H7 (cell line): ENCODE results near the gene PKNOX2. TPM values are rescaled to one million over a fixed set of nuclear protein-coding genes. Genes with fewer than 3 reads are reported as not detected.

Experiments used
- DNase-seq: peaks from one replicate; pipeline ENCODE4 v3.0.0; 2012
- H3K27me3 ChIP-seq: 2 replicates; pipeline ENCODE4 v1.6.0; 2011; ENCODE audit warnings: mild to moderate bottlenecking, low read length; ENCODE audit not compliant: control insufficient read depth, insufficient read depth
- H3K36me3 ChIP-seq: replicated peaks from 2 replicates; pipeline ENCODE4 v1.5.1; 2011; ENCODE audit warnings: low read length; ENCODE audit not compliant: control insufficient read depth, insufficient read depth
- H3K4me3 ChIP-seq: 2 replicates; pipeline ENCODE4 v1.5.1; 2011; ENCODE audit warnings: low read depth, mild to moderate bottlenecking, control low read depth, low read length, moderate library complexity; ENCODE audit not compliant: insufficient read depth
- total RNA-seq: library from RNA; depleted of rRNA; stranded (reverse); fragments of >200 nt; shearing (Covaris generic); gene quantifications from 2 replicates; pipeline ENCODE4 v1.2.3, GENCODE V29; 2014

Gene PKNOX2
- total RNA-seq, 1 experiment from 2014 or later: 1.6 TPM

DNA sequence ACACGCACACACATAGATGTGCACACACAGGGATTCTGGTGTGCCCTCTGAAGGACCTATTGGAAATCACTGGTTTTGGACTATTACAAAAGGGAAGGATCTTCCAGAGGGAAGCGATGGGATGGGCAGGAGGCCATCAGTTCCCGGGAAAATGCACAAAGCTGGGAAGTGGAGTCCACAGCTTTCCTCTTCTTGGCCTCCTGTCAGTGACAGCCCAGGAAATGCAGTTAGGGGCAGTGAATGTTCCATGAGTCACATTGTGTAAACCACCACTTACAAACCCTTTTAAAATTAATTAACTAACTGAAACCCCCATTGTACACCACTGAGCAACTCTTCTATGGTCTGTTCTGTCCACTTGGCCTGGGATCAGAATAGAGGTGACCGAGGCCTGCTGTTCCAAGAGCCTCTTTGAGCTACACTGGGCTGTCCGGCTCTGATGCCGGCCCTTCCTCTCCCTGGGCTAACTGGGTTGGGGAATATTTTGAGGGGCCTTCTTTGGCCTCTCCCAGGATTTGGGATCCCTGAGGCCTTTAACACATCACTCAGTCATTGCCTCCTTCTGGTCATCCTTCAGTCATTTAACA, 193.8 kb downstream of the PKNOX2 start:
- no peaks in the 10 kb centered on the region for H3K36me3 ChIP-seq
- H3K27me3 ChIP-seq: no peaks in the 10 kb centered on the region
- no peak for DNase-seq
- no peak overlapping the region for H3K4me3 ChIP-seq

DNA sequence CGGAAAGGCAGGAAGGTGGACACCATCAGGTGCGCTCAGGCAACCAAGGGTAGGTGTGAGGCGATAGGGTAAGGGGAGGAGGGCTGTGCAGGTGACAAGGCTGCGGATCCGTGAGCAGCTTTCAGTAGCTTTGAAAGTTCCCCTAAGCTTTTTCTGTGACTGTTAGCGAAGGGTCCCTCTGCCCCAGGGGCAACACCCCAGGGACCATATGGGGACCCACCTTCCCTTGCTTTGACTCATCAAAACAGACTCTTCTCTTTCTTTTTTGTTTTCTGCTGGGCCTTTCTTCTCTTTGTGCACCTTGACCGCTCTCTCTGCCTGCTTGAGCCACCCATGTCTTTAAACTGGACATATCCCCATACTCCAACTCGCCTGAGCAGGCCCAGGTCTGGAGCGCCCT, 194.6 kb downstream of the PKNOX2 start:
- H3K27me3 ChIP-seq: no peaks in the 10 kb centered on the region
- DNase-seq: no peak
- H3K36me3 ChIP-seq: no peaks in the 10 kb centered on the region
- no peak overlapping the region for H3K4me3 ChIP-seq

DNA sequence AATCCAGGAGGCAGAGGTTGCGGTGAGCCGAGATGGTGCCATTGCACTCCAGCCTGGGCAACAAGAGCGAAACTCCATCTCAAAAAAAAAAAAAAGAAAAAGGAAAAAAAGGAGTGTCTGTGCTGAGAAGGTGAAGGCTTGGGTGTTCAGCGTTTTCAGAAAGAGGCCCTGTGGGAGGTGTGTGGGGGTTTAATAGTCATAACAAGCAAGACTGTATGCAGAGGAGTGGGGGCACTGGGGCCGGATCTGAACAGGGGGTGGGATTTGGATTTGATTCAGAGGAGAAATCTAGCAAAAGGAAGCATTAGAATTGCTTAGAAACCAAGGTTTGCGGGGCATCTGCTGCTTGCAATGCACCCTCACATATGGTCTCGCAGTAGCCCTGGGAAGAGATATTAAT, 195.5 kb downstream of the PKNOX2 start:
- H3K27me3 ChIP-seq: no peaks in the 10 kb centered on the region
- H3K4me3 ChIP-seq: no peak overlapping the region
- DNase-seq: no peak
- H3K36me3 ChIP-seq: no peaks in the 10 kb centered on the region

- DNase-seq: no peak
- peaks cover under 1% of the 10 kb centered on the region; the same call in 1 of the 2 replicates for H3K27me3 ChIP-seq
- H3K36me3 ChIP-seq: no peaks in the 10 kb centered on the region
- H3K4me3 ChIP-seq: no peak overlapping the region
Measured at GRCh38 chr11:125364121-125364826, 199.7 kb downstream of the PKNOX2 start.

DNA sequence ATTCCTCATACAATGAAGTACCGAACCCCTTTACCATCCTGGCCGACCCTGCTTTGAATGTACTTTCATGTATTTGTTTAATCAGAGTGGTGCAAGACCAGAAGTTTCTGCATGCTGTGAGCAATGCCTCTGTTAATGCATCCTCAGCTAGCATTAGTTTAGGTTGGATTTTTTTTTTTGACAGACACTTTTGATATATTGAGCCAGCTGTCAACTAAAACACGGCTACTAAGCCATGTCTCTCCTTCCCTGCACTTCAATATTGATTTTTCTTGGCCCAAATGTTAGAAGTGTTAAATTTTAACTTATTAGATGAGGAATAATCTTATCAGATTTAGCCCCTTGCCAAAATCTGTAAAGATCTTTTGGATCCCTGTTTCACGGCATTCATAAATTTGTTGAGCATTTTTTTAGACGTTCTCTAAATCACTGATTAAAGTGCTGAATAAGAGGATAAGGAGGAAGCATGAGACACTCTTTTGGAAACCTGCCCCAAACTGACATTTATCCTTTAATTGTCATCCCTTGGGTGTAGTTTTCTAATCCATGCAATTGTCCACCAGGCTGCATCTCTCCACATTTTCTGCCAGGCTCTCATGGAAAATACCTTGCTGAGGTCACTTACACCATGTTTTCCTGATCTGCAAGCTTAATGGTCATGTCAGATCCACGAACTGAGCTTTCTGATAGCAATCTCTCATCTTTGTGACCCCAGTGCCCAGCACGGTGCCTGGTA, 200.8 kb downstream of the PKNOX2 start:
- Histone ChIP-seq H3K27me3 (peaks cover 2% of the 10 kb centered on the region; the same call in 1 of the 2 replicates), H3K36me3 (no peaks in the 10 kb centered on the region), H3K4me3 (no peak overlapping the region)
- DNase-seq: no peak

DNA sequence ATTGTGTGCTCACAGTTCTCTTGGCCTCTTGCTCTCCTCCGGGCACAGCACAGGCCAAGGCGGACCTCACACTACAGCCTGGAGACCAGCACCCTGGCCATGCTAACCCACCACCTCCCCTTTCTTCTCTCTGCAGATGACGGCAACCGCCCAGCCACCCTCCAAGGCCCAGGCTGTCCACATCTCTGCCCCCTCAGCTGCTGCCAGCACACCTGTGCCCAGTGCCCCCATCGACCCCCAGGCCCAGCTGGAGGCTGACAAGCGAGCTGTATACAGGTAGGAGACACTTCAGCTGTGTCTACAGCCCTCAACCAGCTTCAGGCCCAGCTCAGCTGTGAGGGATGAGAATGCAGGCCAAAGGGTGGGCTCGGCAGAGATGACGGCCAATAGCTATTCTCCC, 203.2 kb downstream of the PKNOX2 start:
- DNase-seq: no peak
- peaks cover 4% of the 10 kb centered on the region for H3K27me3 ChIP-seq

DNA sequence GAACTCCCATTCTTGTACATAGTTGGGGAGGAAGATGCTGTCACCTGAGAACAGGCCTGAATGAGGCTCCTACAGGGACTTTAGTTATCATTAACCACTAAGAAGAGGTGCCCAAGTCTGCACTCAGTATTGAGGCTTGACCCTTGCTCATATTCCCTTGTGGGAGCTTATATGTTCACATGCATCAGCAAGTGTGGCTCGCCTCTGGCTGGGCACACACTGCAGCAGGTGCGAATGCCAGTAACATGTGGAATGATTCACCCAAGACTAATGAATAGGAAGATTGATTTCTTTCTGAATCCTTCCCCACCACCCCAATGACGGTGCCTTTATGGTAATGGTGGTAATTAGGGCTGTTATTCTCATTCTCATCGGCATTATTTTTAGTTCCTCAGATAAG, 204.2 kb downstream of the PKNOX2 start:
- no peak overlapping the region for H3K4me3 ChIP-seq

More for the DNA sequence above, 203.2 kb downstream of the PKNOX2 start:
- Histone ChIP-seq H3K4me3 (no peak overlapping the region), H3K36me3 (no peaks in the 10 kb centered on the region)

GRCh38 chr11:125369808-125370207, 205.3 kb downstream of the PKNOX2 start:
- no peak for DNase-seq

More for the DNA sequence above, 204.2 kb downstream of the PKNOX2 start:
- DNase-seq: no peak
- peaks cover 4% of the 10 kb centered on the region for H3K27me3 ChIP-seq
- H3K36me3 ChIP-seq: no peaks in the 10 kb centered on the region

DNA sequence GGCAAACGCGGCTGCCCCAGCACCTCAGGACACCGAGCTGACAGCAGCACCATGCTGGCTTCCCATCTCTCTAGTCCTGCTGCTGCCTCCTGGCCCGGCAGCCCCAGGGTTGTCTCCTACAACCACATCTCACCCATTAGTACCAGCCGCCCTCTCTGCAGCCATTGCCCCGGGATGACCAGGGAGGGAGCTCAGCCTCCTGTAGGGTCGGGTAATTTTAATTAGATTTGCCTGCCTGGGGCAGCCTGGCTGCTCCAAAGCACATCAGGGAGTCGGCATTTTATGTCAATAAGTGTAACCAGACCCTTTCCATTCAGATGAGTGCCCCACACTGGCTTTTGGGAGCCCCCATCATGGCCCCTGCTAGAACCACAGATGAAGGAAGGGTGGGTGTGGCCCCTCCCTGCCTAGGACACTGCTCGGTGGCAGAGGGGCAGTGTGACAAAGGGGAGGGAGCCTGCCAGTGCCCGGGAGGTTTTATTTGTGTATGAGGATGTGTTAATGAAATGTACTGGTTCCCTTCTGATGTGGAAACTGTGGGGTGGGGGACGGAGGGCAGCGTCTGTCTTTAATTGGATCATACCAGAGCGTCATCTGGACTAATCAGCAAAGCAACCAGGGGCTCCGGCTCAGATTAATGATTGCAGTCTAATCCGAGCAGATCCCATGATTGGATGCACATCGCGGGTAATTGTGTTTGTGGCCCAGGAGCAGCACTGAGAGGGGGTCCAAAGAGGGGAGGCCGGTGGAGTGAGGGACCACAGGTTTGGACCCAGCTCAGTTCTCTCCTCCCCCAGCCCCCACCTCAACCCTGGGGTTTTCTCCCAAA, 206.2 kb downstream of the PKNOX2 start:
- no peaks in the 10 kb centered on the region for H3K36me3 ChIP-seq
- DNase-seq: peak; percentile 60
- H3K27me3 ChIP-seq: peaks cover 4% of the 10 kb centered on the region
- H3K4me3 ChIP-seq: peak overlapping the region; percentile 30; the same call in 1 of the 2 replicates

More at GRCh38 chr11:125369808-125370207, 205.3 kb downstream of the PKNOX2 start:
- H3K27me3 ChIP-seq: peaks cover 4% of the 10 kb centered on the region
- no peak overlapping the region for H3K4me3 ChIP-seq
- H3K36me3 ChIP-seq: no peaks in the 10 kb centered on the region

DNA sequence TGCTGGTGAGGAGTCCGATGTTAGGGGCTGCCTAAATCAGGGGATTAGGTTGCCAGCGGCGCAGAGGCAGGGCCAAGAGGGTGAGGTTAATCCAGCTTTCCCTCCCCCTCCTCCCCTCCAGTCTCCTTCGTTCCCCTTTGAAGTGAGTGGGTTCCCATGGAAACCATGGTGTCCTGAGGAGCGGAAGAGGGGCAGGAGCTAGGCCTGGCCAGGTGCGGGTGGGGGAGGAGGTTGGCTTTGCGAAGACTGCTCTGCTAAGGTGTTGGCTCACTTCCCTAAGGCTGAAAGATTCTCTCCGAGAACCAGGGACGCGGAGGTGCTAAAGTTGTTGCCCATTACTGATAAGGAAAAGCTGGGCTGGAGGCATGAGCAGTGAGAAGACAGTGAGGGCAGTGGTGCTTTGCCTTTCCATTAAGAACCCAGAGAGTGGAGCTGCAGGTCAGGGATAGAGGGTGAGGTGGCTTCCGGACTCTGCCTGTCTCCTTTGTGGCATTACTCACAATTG, 206.9 kb downstream of the PKNOX2 start:
- peak; percentile 93 for DNase-seq
- no peaks in the 10 kb centered on the region for H3K36me3 ChIP-seq
- peaks cover 4% of the 10 kb centered on the region for H3K27me3 ChIP-seq
- H3K4me3 ChIP-seq: peak overlapping the region; percentile 30; the same call in 1 of the 2 replicates

DNA sequence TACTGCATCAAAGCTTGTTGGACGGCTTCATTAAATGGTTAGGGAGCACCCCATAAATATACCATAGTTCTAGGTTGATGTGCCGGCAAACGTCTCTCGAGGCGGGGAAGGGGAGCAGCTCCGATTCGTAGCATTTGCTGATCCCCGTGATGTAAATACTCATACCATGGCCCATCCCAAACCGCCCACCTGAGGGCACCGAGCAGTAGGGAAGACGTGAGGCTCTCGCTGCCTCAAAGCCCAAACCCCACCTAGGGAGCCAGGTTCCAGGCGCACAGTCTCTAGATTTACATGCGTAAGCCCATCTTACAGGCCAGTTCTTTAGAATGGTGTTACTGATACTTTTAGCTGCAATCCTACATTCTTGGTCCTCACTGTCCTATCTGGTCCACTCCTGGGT, 207.5 kb downstream of the PKNOX2 start:
- DNase-seq: peak; percentile 63
- Histone ChIP-seq H3K27me3 (peaks cover 4% of the 10 kb centered on the region), H3K4me3 (no peak overlapping the region), H3K36me3 (no peaks in the 10 kb centered on the region)

DNA sequence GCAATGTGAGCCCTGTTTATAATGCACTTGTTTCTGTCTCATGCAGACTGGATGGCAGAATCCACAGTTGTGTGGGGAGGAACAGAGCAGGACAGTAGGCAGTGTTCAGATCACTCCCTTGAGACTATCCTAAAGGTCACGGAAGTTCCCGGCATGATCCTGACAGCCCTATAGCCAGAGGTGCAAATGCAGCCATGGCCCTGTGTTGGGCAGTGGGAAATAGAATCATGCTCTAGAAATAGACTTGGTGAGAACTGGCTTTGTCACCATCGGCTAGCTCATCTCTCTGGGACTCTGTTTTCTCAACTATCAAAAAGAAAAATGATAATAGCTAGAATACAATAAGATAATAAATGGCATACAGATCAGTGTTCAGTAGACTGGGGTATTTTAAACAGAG, 208.4 kb downstream of the PKNOX2 start:
- Histone ChIP-seq H3K4me3 (no peak overlapping the region), H3K36me3 (no peaks in the 10 kb centered on the region), H3K27me3 (peaks cover 4% of the 10 kb centered on the region)
- DNase-seq: no peak

DNA sequence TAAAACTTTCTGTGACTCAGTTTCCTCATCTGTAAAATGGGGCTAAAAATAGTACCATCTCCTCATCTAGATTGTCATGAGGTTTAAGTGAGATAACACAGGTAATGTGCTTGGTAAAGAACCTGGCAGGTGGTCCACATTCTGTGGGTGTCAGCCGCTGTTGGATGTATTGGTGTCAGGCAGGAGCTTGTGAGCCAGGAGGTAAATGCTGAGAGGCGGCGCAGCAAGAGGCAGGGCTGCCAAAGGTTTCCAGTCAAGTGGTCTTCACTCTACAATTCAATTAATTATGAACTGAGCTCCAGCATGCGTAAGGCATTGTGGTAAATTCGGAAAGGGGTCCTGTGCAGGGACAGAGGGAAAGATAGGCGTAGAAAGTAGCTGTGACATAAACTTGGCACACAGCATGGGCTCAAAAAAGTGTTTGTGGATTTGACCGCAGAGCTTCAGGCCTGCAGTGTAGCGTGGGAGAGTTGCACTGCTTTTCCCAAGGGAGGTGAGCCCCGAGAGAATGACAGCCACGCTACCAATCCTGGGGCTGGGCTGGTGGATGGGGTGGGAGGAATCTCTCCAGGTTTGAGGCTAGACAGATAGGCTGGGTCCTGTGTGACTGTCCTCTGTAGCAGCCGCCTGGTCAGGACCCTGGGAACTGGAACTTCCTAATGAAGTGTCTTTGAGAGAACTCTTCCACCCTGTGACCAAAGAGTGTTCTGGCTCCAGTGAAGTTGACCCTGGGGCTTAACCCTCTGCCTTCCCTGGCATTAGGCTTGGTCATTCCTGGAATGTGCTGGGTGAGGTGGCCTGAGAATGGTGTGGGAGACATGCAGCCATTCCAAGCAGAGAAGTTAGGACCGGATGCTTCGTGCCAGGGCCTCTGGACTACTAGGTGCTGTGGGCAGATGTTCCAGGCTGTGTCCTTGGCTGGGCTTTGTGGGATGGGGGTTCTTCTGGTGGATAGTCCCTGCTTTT, 209.2 kb downstream of the PKNOX2 start:
- Histone ChIP-seq H3K27me3 (peaks cover 4% of the 10 kb centered on the region), H3K36me3 (no peaks in the 10 kb centered on the region), H3K4me3 (no peak overlapping the region)
- no peak for DNase-seq
